HL-60 (cell line): Measurements from ENCODE around the gene KREMEN2.

Experiments
- CTCF ChIP-seq: IDR thresholded peaks from one replicate; pipeline ENCODE4 v1.5.1; 2011; ENCODE audit warnings: low read length, control low read depth, inconsistent platforms; ENCODE audit not compliant: insufficient read depth
- GABPA ChIP-seq: IDR thresholded peaks from 2 replicates; pipeline ENCODE4 v1.6.1; 2012; ENCODE audit warnings: low read depth
- POLR2AphosphoS5 ChIP-seq: IDR thresholded peaks from 2 replicates; pipeline ENCODE4 v1.6.1; 2012; ENCODE audit warnings: low read depth
- REST ChIP-seq: IDR thresholded peaks from 2 replicates; pipeline ENCODE4 v1.6.1; 2012; ENCODE audit warnings: low read depth; ENCODE audit not compliant: insufficient replicate concordance
- SPI1 ChIP-seq: IDR thresholded peaks from 2 replicates; pipeline ENCODE4 v1.6.1; 2012; ENCODE audit warnings: low read depth, mild to moderate bottlenecking, borderline replicate concordance

- no peak for TF ChIP-seq CTCF
- no peak for TF ChIP-seq REST
- TF ChIP-seq POLR2AphosphoS5: no peak
- no peak for TF ChIP-seq GABPA
- no peak for TF ChIP-seq SPI1
Measured at GRCh38 chr16:2938206-2938605, 25.9 kb upstream of the KREMEN2 start.
